Esophagus muscularis mucosa (tissue), 4 donors: ENCODE measurements around the gene PDIA6. TPM values are rescaled to one million over a fixed set of nuclear protein-coding genes. Genes with fewer than 3 reads are reported as not detected.
"Not testable (repeated sequence)": the region's sequence is repeated elsewhere in the genome, so short reads cannot be mapped to it uniquely, and the experiment has no call there.

Experiments used
- DNase-seq: peaks from one replicate; pipeline ENCODE4 v3.0.0-alpha.2; 2017; ENCODE audit errors: extremely low spot score
- H3K27ac ChIP-seq, 4 donors: fragments of 200-600 bp; sonication (generic); replicated peaks in 1 of 4; 1 replicate in 3 of 4; 2 replicates in 1 of 4; pipeline ENCODE4 v1.5.1; 2016 to 2019; ENCODE audit warnings: mild to moderate bottlenecking in 1 of 4
- H3K27me3 ChIP-seq, 4 donors: fragments of 200-600 bp; sonication (generic); one replicate each; pipeline versions ENCODE4 v1.5.1 to v1.6.0; 2016 to 2019
- H3K36me3 ChIP-seq, 4 donors: fragments of 200-600 bp; sonication (generic); one replicate each; pipeline ENCODE4 v1.5.1; 2016 to 2019
- H3K4me1 ChIP-seq, 4 donors: fragments of 200-600 bp; sonication (generic); one replicate each; pipeline ENCODE4 v1.5.1; 2016 to 2019
- H3K4me3 ChIP-seq, 4 donors: fragments of 200-600 bp; sonication (generic); 1 replicate in 2 of 4; 2 replicates in 2 of 4; pipeline ENCODE4 v1.5.1; 2016 to 2019; ENCODE audit warnings: mild to moderate bottlenecking in 4 of 4, moderate library complexity in 1 of 4
- H3K9me3 ChIP-seq, 4 donors: fragments of 200-600 bp; sonication (generic); 1 replicate in 3 of 4; 2 replicates in 1 of 4; pipeline ENCODE4 v1.5.1; 2016 to 2019
- CTCF ChIP-seq, 3 experiments: fragments of 200-600 bp in 2 of 3; fragments of 450-650 bp in 1 of 3; sonication (generic) in 2 of 3; IDR thresholded peaks; one replicate each; pipeline ENCODE4 v1.5.1; 2017 to 2019; ENCODE audit warnings: antibody characterized with exemption in 3 of 3, mild to moderate bottlenecking in 2 of 3, moderate library complexity in 1 of 3
- EP300 ChIP-seq: sonication (generic); formaldehyde crosslinking; IDR thresholded peaks from one replicate; pipeline ENCODE4 v1.6.1; 2017; ENCODE audit warnings: antibody characterized with exemption
- POLR2A ChIP-seq: fragments of 450-650 bp; IDR thresholded peaks from one replicate; pipeline ENCODE4 v1.6.1; 2017; ENCODE audit warnings: antibody characterized with exemption, moderate library complexity, mild to moderate bottlenecking, low read depth
- POLR2AphosphoS5 ChIP-seq, 2 donors: sonication (generic); formaldehyde crosslinking; IDR thresholded peaks; one replicate each; pipeline ENCODE4 v1.6.1; 2017; ENCODE audit warnings: antibody characterized with exemption in 2 of 2
- WGBS: methylation state at CpG from one replicate; pipeline ENCODE4 v1.1.5; 2018; 5-methylcytosine and 5-hydroxymethylcytosine counted together
- intact Hi-C: fragments of 100-400 bp; cut with DNase I; formaldehyde crosslinking; loops from one replicate; pipeline ENCODE4 v1.15.1; 2023
- total RNA-seq, 4 donors: library from RNA; depleted of rRNA; stranded (reverse); fragments of >200 nt; gene quantifications; one replicate each; pipeline versions ENCODE4 v1.1.0 to v1.2.1, GENCODE V29; 2016

PDIA6 gene
- total RNA-seq, 4 donors from 2014 or later: 64.8 to 99.7 (median 85.3) TPM

GRCh38 chr2:10811517-10811916 lies 1.1 kb downstream of the PDIA6 start:
- H3K4me1 ChIP-seq: peaks cover 26 to 58% (median 42%) of the 10 kb centered on the region in 4 donors
- intact Hi-C loops: loop anchor here (5.0 to 10.0 kb wide), 2 partner anchors 119 to 653 kb away; partner anchors contain the start of gene E2F6
- H3K36me3 ChIP-seq: no peaks in the 10 kb centered on the region
- no peaks in the 10 kb centered on the region for H3K27me3 ChIP-seq
- DNase-seq: no peak
- H3K4me3 ChIP-seq: peak overlapping the region; percentile 84 to 98 (median 92)
- no peaks in the 10 kb centered on the region for H3K9me3 ChIP-seq
- WGBS: 9% methylated on average over 14 of the region's 14 CpGs
- TF ChIP-seq POLR2AphosphoS5 (IDR thresholded peaks at IDR 0.05) (no peak), EP300 (no peak), POLR2A (no peak), CTCF (IDR thresholded peaks at IDR 0.05) (no peak)
- H3K27ac ChIP-seq: peak overlapping the region; percentile 91 to 98 (median 96)

- H3K36me3 ChIP-seq: no peaks in the 10 kb centered on the region
- no peaks in the 10 kb centered on the region for H3K27me3 ChIP-seq
- no peaks in the 10 kb centered on the region for H3K9me3 ChIP-seq
- no peak for TF ChIP-seq POLR2A
- TF ChIP-seq EP300: no peak
- peak in 1 of 3 experiments; percentile 8 for TF ChIP-seq CTCF (IDR thresholded peaks at IDR 0.05)
- peak overlapping the region; percentile 7 to 98 (median 88) for H3K4me3 ChIP-seq
- DNase-seq: no peak
- intact Hi-C loops: loop anchor here (5.0 to 10.0 kb wide), 2 partner anchors 118 to 654 kb away; partner anchors contain the start of gene E2F6
- peak overlapping the region; percentile 91 to 98 (median 96) for H3K27ac ChIP-seq
- H3K4me1 ChIP-seq: peaks cover 26 to 63% (median 42%) of the 10 kb centered on the region in 4 donors
- 36% methylated on average over 8 of the region's 8 CpGs for WGBS
Measured at GRCh38 chr2:10810202-10811161, 2.1 kb downstream of the PDIA6 start.

GRCh38 chr2:10806543-10806942 lies 6.0 kb downstream of the PDIA6 start:
- intact Hi-C loops: no loop called here
- no peak for DNase-seq
- 82% methylated on average over 3 of the region's 3 CpGs for WGBS
- H3K27ac ChIP-seq: no peak overlapping the region
- H3K4me1 ChIP-seq: peaks cover 22 to 59% (median 35%) of the 10 kb centered on the region in 4 donors
- peaks cover 0 to 13% (median 5%) of the 10 kb centered on the region in 4 donors for H3K36me3 ChIP-seq
- TF ChIP-seq POLR2AphosphoS5 (IDR thresholded peaks at IDR 0.05) (no peak), CTCF (IDR thresholded peaks at IDR 0.05) (no peak), EP300 (no peak), POLR2A (no peak)
- H3K9me3 ChIP-seq: no peaks in the 10 kb centered on the region
- H3K27me3 ChIP-seq: no peaks in the 10 kb centered on the region
- H3K4me3 ChIP-seq: no peak overlapping the region

- 95% methylated on average over 6 of the region's 6 CpGs for WGBS
- peaks cover 2 to 18% (median 10%) of the 10 kb centered on the region in 4 donors for H3K36me3 ChIP-seq
- intact Hi-C loops, H3K9me3 ChIP-seq, DNase-seq, H3K27me3 ChIP-seq, H3K27ac ChIP-seq, H3K4me3 ChIP-seq: not testable (repeated sequence)
- peaks cover 17 to 53% (median 29%) of the 10 kb centered on the region in 4 donors for H3K4me1 ChIP-seq
Measured at GRCh38 chr2:10805990-10806389, 6.6 kb downstream of the PDIA6 start.

GRCh38 chr2:10802657-10803056 lies 9.9 kb downstream of the PDIA6 start:
- H3K27ac ChIP-seq: no peak overlapping the region
- TF ChIP-seq EP300: no peak
- no peak for TF ChIP-seq CTCF (IDR thresholded peaks at IDR 0.05)
- no peak for TF ChIP-seq POLR2A
- no peaks in the 10 kb centered on the region for H3K27me3 ChIP-seq
- peaks cover 0 to 23% (median 7%) of the 10 kb centered on the region in 4 donors for H3K4me1 ChIP-seq
- H3K36me3 ChIP-seq: peaks cover 7 to 41% (median 30%) of the 10 kb centered on the region in 4 donors
- no peak overlapping the region for H3K4me3 ChIP-seq
- WGBS: 71% methylated on average over 8 of the region's 8 CpGs
- no peaks in the 10 kb centered on the region for H3K9me3 ChIP-seq
- DNase-seq: no peak
- intact Hi-C loops: no loop called here
